Tibial nerve (tissue), 4 donors: ENCODE measurements around the gene RALY. TPM values are rescaled to one million over a fixed set of nuclear protein-coding genes. Genes with fewer than 3 reads are reported as not detected.

ENCODE experiments used
- DNase-seq, 2 donors: peaks; one replicate each; pipeline ENCODE4 v3.0.0-alpha.2; 2019; ENCODE audit warnings: low spot score in 2 of 2
- H3K27ac ChIP-seq, 4 donors: fragments of 200-600 bp; sonication (generic) in 3 of 4; one replicate each; pipeline ENCODE4 v1.5.1; 2017 to 2019; ENCODE audit warnings: mild to moderate bottlenecking in 1 of 4
- H3K27me3 ChIP-seq, 2 donors: fragments of 200-600 bp; sonication (generic) in 1 of 2; one replicate each; pipeline versions ENCODE4 v1.5.1 to v1.6.0; 2017 to 2019
- H3K36me3 ChIP-seq, 3 donors: fragments of 200-600 bp; sonication (generic); one replicate each; pipeline ENCODE4 v1.5.1; 2018 to 2019
- H3K4me1 ChIP-seq, 4 donors: fragments of 200-600 bp; sonication (generic) in 3 of 4; one replicate each; pipeline ENCODE4 v1.5.1; 2017 to 2019
- H3K4me3 ChIP-seq, 4 donors: fragments of 200-600 bp; sonication (generic) in 3 of 4; one replicate each; pipeline ENCODE4 v1.5.1; 2017 to 2019; ENCODE audit warnings: mild to moderate bottlenecking in 1 of 4, moderate library complexity in 1 of 4
- H3K9me3 ChIP-seq, 4 donors: fragments of 200-600 bp; sonication (generic) in 3 of 4; one replicate each; pipeline ENCODE4 v1.5.1; 2017 to 2019
- CTCF ChIP-seq, 5 experiments: fragments of 200-600 bp in 3 of 5; fragments of 450-650 bp in 2 of 5; sonication (generic) in 3 of 5; IDR thresholded peaks; one replicate each; pipeline ENCODE4 v1.5.1; 2016 to 2019; ENCODE audit warnings: antibody characterized with exemption in 5 of 5, mild to moderate bottlenecking in 3 of 5, moderate library complexity in 2 of 5
- EP300 ChIP-seq, 2 donors: sonication (generic); formaldehyde crosslinking; IDR thresholded peaks; one replicate each; pipeline ENCODE4 v1.6.1; 2017; ENCODE audit warnings: antibody characterized with exemption in 2 of 2, mild to moderate bottlenecking in 1 of 2
- POLR2A ChIP-seq, 2 donors: fragments of 450-650 bp; IDR thresholded peaks; one replicate each; pipeline ENCODE4 v1.6.1; 2017; ENCODE audit warnings: antibody characterized with exemption in 2 of 2, mild to moderate bottlenecking in 2 of 2, moderate library complexity in 2 of 2
- WGBS, 2 donors: methylation state at CpG; one replicate each; pipeline ENCODE4 v1.1.5; 2018; 5-methylcytosine and 5-hydroxymethylcytosine counted together
- total RNA-seq, 4 donors: library from RNA; depleted of rRNA; stranded (reverse); fragments of >200 nt; gene quantifications; one replicate each; pipeline ENCODE4 v1.1.0, GENCODE V29; 2016

Gene RALY
- total RNA-seq, 4 donors from 2014 or later, result 69.1 to 107 (median 96.4) TPM

GRCh38 chr20:34049897-34050695 lies 56.4 kb downstream of the RALY start:
- TF ChIP-seq POLR2A (IDR thresholded peaks at IDR 0.05) (no peak), CTCF (IDR thresholded peaks at IDR 0.05) (no peak), EP300 (IDR thresholded peaks at IDR 0.05) (no peak)
- no peaks in the 10 kb centered on the region for H3K9me3 ChIP-seq
- DNase-seq, result peak in 1 of 2 donors; percentile 37
- peak overlapping the region in 1 of 4 donors; percentile 25 for H3K27ac ChIP-seq
- 59 to 72% methylated on average over 4 of the region's 4 CpGs for WGBS, 2 donors
- H3K27me3 ChIP-seq, result no peaks in the 10 kb centered on the region
- no peak overlapping the region for H3K4me3 ChIP-seq
- H3K36me3 ChIP-seq, result no peaks in the 10 kb centered on the region
- peaks cover 0 to 84% (median 32%) of the 10 kb centered on the region in 4 donors for H3K4me1 ChIP-seq

GRCh38 chr20:34052414-34052813 lies 58.7 kb downstream of the RALY start:
- 58 to 77% methylated on average over 2 of the region's 2 CpGs for WGBS, 2 donors
- H3K4me1 ChIP-seq, result peaks cover 0 to 79% (median 24%) of the 10 kb centered on the region in 4 donors
- no peaks in the 10 kb centered on the region for H3K36me3 ChIP-seq
- peak overlapping the region in 1 of 4 donors; percentile 40 for H3K27ac ChIP-seq
- no peak for DNase-seq
- H3K27me3 ChIP-seq, result no peaks in the 10 kb centered on the region
- no peaks in the 10 kb centered on the region for H3K9me3 ChIP-seq
- no peak overlapping the region for H3K4me3 ChIP-seq
- TF ChIP-seq CTCF (IDR thresholded peaks at IDR 0.05) (no peak), POLR2A (IDR thresholded peaks at IDR 0.05) (no peak), EP300 (IDR thresholded peaks at IDR 0.05) (no peak)

- peaks cover 0 to 65% (median 20%) of the 10 kb centered on the region in 4 donors for H3K4me1 ChIP-seq
- H3K9me3 ChIP-seq, result no peaks in the 10 kb centered on the region
- TF ChIP-seq CTCF (IDR thresholded peaks at IDR 0.05), result no peak
- TF ChIP-seq POLR2A (IDR thresholded peaks at IDR 0.05), result no peak
- TF ChIP-seq EP300 (IDR thresholded peaks at IDR 0.05), result no peak
- no peaks in the 10 kb centered on the region for H3K27me3 ChIP-seq
- no peak overlapping the region for H3K4me3 ChIP-seq
- H3K27ac ChIP-seq, result no peak overlapping the region
- 74 to 76% methylated on average over 1 of the region's 1 CpG for WGBS, 2 donors
- no peak for DNase-seq
- H3K36me3 ChIP-seq, result no peaks in the 10 kb centered on the region
These were observed 61.6 kb downstream of the RALY start for GRCh38 chr20:34055290-34055689.

GRCh38 chr20:34058831-34059230 lies 65.1 kb downstream of the RALY start:
- Histone ChIP-seq H3K27ac (no peak overlapping the region), H3K36me3 (no peaks in the 10 kb centered on the region), H3K4me1 (peaks cover 0 to 44% (median 4%) of the 10 kb centered on the region in 4 donors), H3K27me3 (no peaks in the 10 kb centered on the region), H3K4me3 (no peak overlapping the region), H3K9me3 (no peaks in the 10 kb centered on the region)
- no peak for DNase-seq
- 20 to 43% methylated on average over 1 of the region's 1 CpG for WGBS, 2 donors
- TF ChIP-seq CTCF (IDR thresholded peaks at IDR 0.05), result no peak
- TF ChIP-seq POLR2A (IDR thresholded peaks at IDR 0.05), result no peak
- TF ChIP-seq EP300 (IDR thresholded peaks at IDR 0.05), result no peak

GRCh38 chr20:34060970-34061369 lies 67.3 kb downstream of the RALY start:
- WGBS, 2 donors, result 71 to 96% methylated on average over 1 of the region's 1 CpG
- Histone ChIP-seq H3K27me3 (no peaks in the 10 kb centered on the region), H3K36me3 (no peaks in the 10 kb centered on the region), H3K4me3 (no peak overlapping the region), H3K27ac (no peak overlapping the region), H3K9me3 (no peaks in the 10 kb centered on the region), H3K4me1 (peaks cover 0 to 35% (median 4%) of the 10 kb centered on the region in 4 donors)
- TF ChIP-seq CTCF (IDR thresholded peaks at IDR 0.05) (no peak), EP300 (IDR thresholded peaks at IDR 0.05) (no peak), POLR2A (IDR thresholded peaks at IDR 0.05) (no peak)
- DNase-seq, result no peak
